Uterus (tissue), 2 donors: ENCODE measurements around the gene SCP2.

Experiments
- CTCF ChIP-seq, 4 experiments: fragments of 200-600 bp in 2 of 4; fragments of 450-650 bp in 2 of 4; sonication (generic) in 2 of 4; IDR thresholded peaks; one replicate each; pipeline ENCODE4 v1.5.1; 2016 to 2019; ENCODE audit warnings: antibody characterized with exemption in 4 of 4, mild to moderate bottlenecking in 2 of 4, moderate library complexity in 1 of 4
- POLR2A ChIP-seq, 2 donors: fragments of 450-650 bp; IDR thresholded peaks; one replicate each; pipeline ENCODE4 v1.6.1; 2016; ENCODE audit warnings: antibody characterized with exemption in 2 of 2, mild to moderate bottlenecking in 1 of 2, moderate library complexity in 1 of 2

GRCh38 chr1:53061859-53062707 lies 135.0 kb downstream of the SCP2 start, which contains the start of gene PODN:
- TF ChIP-seq CTCF (IDR thresholded peaks at IDR 0.05) (no peak), POLR2A (IDR thresholded peaks at IDR 0.05) (peak in 1 of 2 donors; percentile 10)
